Femur (tissue), 1 donor: ENCODE measurements around the gene PRDM7.
"Not testable (repeated sequence)": the region's sequence is repeated elsewhere in the genome, so short reads cannot be mapped to it uniquely, and the experiment has no call there.

Experiments
- DNase-seq: peaks from one replicate; pipeline ENCODE4 v3.0.0-alpha.2; 2017

The PRDM7 gene

GRCh38 chr16:90011508-90011819 lies 65.7 kb downstream of the PRDM7 start:
- DNase-seq: no peak

- no peak for DNase-seq
Observed at GRCh38 chr16:90010676-90011507, 66.2 kb downstream of the PRDM7 start.

DNA sequence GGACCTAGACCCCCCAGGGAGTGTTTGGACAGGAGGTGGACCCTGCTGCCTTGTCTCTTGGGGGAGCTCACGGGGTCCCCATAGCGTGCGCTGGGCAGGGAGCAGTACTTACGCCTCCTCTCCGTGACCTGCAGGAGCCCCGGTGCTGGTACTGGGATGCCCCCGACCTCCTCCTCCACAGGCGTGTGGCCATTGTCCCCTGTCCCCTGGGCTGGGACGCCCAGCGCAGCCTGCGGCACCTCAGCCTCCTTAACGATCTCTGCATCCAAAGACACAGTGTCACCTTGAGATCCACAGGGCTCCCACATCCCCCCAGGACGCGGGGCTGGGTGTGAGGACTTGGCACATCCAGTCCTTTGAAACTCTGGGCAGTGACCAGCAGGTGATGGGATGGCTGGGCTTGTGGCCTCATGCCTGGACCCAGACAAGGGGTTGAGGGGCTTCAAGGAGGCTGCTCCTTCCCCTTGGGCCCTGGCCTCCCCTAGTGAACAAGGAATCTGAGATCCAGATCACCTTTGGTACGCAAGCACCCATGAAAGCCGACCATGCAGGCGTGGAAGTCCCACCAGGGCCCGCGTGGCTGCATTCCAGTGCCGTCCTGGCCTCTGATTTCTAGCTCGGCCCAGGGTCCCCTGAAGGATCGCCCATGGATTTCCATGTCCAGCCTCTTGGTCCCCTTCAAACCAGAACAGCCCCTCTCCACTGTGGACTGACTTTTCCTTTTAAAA lies 67.8 kb downstream of the PRDM7 start:
- no peak for DNase-seq

DNA sequence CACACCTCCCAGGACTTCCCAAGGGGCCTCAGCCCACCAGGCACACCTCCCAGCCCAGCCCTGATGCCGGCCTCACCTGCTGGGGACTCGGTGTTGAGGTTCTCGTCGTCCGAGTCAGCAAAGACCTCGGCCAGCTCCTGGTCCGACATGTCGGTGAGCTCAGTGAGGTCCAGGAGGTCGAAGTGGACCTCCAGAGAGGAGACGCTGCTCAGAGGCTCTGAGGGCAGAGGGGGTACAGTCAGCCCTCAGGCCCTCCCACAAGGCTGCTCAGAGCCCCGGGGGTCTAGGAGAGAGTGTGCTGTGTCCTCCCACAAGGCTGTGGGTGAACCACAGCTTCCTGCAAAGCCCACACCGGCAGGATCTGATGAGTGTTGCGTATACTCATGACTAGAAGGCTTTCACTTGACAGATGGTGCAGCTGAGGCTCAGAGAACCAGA lies 68.4 kb downstream of the PRDM7 start:
- DNase-seq: no peak

DNA sequence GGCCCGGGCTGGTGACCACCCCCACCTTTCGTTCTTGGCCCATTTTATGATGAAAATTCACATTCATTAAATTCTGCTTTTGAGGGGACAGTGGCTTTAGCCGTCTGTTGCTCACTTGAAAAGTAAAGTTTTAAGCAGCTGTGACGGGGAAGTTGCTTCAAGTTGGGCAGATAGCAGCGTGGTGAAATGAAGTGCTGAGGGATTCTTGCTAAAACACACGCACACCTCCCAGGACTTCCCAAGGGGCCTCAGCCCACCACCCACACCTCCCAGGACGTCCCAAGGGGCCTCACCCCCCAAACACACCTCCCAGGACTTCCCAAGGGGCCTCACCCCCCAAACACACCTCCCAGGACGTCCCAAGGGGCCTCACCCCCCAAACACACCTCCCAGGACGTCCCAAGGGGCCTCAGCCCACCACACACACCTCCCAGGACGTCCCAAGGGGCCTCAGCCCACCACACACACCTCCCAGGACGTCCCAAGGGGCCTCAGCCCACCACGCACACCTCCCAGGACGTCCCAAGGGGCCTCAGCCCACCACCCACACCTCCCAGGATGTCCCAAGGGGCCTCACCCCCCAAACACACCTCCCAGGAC lies 69.4 kb downstream of the PRDM7 start:
- DNase-seq: not testable (repeated sequence)

DNA sequence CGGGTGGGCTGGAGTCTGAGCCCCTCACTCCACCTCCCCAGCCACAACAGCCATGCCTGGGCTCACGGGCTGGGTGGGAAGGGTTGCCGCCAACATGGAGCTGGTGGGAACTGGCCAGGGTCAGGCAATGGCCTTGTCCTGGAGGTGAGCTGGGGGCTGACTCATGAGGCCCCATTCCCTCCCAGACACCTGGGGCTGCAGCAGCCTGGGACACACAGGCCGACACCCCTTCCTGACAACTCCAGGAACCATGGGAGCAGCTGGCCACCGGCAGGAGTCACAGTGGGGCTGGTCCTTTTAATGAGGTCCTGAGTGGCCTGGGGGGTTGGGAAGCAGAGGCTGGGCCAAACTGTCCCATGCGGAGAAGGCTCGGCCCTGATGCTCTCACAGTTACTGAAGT lies 70.1 kb downstream of the PRDM7 start:
- no peak for DNase-seq
